HCT116 (cell line): ENCODE measurements around the gene GMCL1.
A peak's percentile ranks its signal among the peaks of the same experiment; 100 is the strongest.

Experiments
- FOSL1 ChIP-seq: IDR thresholded peaks from 2 replicates; pipeline ENCODE4 v1.6.1; 2012; ENCODE audit warnings: low read depth
- POLR2A ChIP-seq: IDR thresholded peaks from 2 replicates; pipeline ENCODE4 v1.7.0; 2011; ENCODE audit warnings: borderline replicate concordance; ENCODE audit not compliant: insufficient read depth, insufficient read length; ENCODE audit errors: extremely low read depth
- SIN3A ChIP-seq: IDR thresholded peaks from 2 replicates; pipeline ENCODE4 v1.6.1; 2012; ENCODE audit warnings: low read depth
- ZNF274 ChIP-seq: fragments of 200-500 bp; sonication (Bioruptor generic); IDR thresholded peaks from 2 replicates; pipeline ENCODE4 v1.6.1; 2014; ENCODE audit warnings: mild to moderate bottlenecking, low read depth, low read length, inconsistent platforms
- TF ChIP-seq, protein P1 (sequence below), 3 experiments: fragments of 200-600 bp in 1 of 3; sonication (generic) in 1 of 3; IDR thresholded peaks in 2 of 3; conservative IDR thresholded peaks in 1 of 3; 2 replicates each; pipeline ENCODE4 v1.5.1; 2012 to 2017; ENCODE audit warnings: low read depth in 2 of 3, low read length in 2 of 3, antibody characterized with exemption in 1 of 3, borderline replicate concordance in 1 of 3, control low read depth in 1 of 3, mild to moderate bottlenecking in 1 of 3, mixed read lengths in 1 of 3, mixed run types in 1 of 3, moderate library complexity in 1 of 3; ENCODE audit not compliant: insufficient read depth in 1 of 3

- TF ChIP-seq, protein P1, sequence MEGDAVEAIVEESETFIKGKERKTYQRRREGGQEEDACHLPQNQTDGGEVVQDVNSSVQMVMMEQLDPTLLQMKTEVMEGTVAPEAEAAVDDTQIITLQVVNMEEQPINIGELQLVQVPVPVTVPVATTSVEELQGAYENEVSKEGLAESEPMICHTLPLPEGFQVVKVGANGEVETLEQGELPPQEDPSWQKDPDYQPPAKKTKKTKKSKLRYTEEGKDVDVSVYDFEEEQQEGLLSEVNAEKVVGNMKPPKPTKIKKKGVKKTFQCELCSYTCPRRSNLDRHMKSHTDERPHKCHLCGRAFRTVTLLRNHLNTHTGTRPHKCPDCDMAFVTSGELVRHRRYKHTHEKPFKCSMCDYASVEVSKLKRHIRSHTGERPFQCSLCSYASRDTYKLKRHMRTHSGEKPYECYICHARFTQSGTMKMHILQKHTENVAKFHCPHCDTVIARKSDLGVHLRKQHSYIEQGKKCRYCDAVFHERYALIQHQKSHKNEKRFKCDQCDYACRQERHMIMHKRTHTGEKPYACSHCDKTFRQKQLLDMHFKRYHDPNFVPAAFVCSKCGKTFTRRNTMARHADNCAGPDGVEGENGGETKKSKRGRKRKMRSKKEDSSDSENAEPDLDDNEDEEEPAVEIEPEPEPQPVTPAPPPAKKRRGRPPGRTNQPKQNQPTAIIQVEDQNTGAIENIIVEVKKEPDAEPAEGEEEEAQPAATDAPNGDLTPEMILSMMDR (IDR thresholded peaks at IDR 0.05 in 2 of 3, conservative IDR thresholded peaks at IDR 0.05 in 1 of 3; ENCODE audit: borderline replicate concordance in 1 of 3, insufficient read depth in 1 of 3, low read depth in 2 of 3, low read length in 2 of 3) = peak; percentile 36 to 83 (median 74); a peak in 5 of 6 replicates
- TF ChIP-seq ZNF274 (no peak), FOSL1 (no peak), POLR2A (no peak), SIN3A (no peak)
These were observed 82.6 kb downstream of the GMCL1 start for GRCh38 chr2:69911985-69912563.
